ENCODE data around the gene CCND1. TPM values are rescaled to one million over a fixed set of nuclear protein-coding genes. Genes with fewer than 3 reads are reported as not detected.

Gene CCND1
- total RNA-seq, 1 donor from 2014 or later: 112 TPM

DNA sequence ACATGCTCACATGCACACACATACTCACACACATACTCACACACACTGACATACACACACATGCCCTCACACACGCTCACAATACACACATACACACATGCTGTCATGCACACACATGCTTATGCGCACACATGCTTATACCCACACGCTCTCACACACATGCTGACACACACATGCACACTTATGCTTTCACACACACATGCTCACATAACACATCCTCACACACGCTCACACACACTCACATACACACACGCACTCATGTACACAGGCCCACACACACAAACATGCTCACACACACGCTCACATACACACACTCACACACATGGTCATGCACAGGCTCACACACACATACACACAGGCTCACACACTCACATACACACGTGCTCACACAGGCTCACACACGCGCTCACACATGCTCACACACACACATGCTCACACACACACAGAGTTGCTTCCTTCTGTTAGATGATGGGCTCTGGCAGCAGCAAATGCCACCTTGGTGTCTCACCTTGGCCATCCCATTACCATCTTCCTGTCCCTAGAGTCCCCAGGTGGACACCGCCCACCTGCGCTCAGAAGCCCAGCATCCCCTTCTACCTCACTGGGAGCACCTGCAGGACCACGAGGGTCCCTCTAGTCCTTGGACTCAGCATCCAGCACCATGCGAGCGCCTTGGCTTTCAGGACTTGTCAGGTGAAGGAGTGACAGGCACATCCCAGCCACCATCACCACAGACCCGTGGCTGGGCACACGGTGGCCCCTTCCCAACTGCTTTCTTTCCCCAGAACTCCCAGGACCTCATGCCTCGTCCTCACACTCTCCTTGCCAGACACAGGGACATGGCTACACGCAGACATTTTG, 44.9 kb upstream of the CCND1 start:
- Histone ChIP-seq H3K27me3 (no peaks in the 10 kb centered on the region), H3K4me3 (no peak overlapping the region), H3K27ac (no peak overlapping the region), H3K4me1 (no peaks in the 10 kb centered on the region), H3K9me3 (no peaks in the 10 kb centered on the region), H3K36me3 (no peaks in the 10 kb centered on the region)
- DNase-seq (ENCODE audit: extremely low spot score in 2 of 2): no peak
- intact Hi-C loops (cut with DNase I): no loop called here
- TF ChIP-seq POLR2AphosphoS5 (IDR thresholded peaks at IDR 0.05; ENCODE audit: insufficient read depth in 1 of 2, low read depth in 1 of 2): no peak
- TF ChIP-seq POLR2A (IDR thresholded peaks at IDR 0.05): no peak
- TF ChIP-seq, protein P1, sequence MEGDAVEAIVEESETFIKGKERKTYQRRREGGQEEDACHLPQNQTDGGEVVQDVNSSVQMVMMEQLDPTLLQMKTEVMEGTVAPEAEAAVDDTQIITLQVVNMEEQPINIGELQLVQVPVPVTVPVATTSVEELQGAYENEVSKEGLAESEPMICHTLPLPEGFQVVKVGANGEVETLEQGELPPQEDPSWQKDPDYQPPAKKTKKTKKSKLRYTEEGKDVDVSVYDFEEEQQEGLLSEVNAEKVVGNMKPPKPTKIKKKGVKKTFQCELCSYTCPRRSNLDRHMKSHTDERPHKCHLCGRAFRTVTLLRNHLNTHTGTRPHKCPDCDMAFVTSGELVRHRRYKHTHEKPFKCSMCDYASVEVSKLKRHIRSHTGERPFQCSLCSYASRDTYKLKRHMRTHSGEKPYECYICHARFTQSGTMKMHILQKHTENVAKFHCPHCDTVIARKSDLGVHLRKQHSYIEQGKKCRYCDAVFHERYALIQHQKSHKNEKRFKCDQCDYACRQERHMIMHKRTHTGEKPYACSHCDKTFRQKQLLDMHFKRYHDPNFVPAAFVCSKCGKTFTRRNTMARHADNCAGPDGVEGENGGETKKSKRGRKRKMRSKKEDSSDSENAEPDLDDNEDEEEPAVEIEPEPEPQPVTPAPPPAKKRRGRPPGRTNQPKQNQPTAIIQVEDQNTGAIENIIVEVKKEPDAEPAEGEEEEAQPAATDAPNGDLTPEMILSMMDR (IDR thresholded peaks at IDR 0.05): no peak

DNA sequence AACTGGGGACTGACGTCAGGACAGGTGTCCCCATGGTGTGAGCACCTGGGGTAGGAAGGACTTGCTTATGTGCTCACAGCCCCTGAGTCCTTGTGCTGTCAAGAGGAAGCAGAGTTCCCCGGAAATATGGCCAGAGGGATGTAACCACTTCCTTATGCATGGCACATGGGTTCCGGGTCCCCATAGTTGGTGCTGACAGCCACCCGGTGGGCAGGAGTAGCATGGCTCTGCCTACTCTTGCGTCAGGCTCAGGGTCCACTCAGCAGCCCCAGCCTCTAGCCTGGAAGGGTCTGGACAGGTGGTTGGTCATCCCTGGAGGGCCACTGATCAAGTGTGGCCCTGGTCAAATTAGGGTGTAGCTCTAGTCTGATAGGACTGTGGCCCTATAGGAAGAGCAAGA, 42.8 kb upstream of the CCND1 start:
- peak in 1 of 2 donors; percentile 64 for DNase-seq (ENCODE audit: extremely low spot score in 2 of 2)
- TF ChIP-seq POLR2A (IDR thresholded peaks at IDR 0.05): no peak
- TF ChIP-seq, protein P1 (IDR thresholded peaks at IDR 0.05): no peak
- TF ChIP-seq POLR2AphosphoS5 (IDR thresholded peaks at IDR 0.05; ENCODE audit: insufficient read depth in 1 of 2, low read depth in 1 of 2): no peak
- Histone ChIP-seq H3K27me3 (no peaks in the 10 kb centered on the region), H3K27ac (no peak overlapping the region), H3K4me3 (no peak overlapping the region), H3K36me3 (no peaks in the 10 kb centered on the region), H3K4me1 (no peaks in the 10 kb centered on the region), H3K9me3 (no peaks in the 10 kb centered on the region)
- intact Hi-C loops (cut with DNase I): no loop called here

DNA sequence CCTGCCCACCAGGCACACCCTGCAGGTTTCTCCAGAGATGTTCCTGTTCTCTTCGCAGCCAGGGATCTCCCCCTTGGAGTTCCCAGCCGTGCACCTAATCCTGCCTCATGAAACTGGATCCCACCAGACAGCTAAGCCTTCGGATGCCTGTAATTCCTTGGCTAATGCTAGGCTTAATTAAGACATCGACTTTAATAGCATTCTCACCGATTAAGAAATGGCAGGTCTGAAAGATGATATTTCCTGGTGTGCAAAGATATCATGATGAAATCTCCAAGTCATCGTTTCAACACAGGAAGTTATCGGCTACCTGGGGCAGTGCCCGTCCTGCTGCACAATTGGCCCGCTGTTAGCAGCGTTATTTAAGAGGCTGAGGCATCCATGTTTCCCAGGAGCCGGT, 41.5 kb upstream of the CCND1 start:
- TF ChIP-seq POLR2AphosphoS5 (IDR thresholded peaks at IDR 0.05; ENCODE audit: insufficient read depth in 1 of 2, low read depth in 1 of 2) (no peak), POLR2A (IDR thresholded peaks at IDR 0.05) (no peak)
- TF ChIP-seq, protein P1 (IDR thresholded peaks at IDR 0.05): no peak
- Histone ChIP-seq H3K27me3 (no peaks in the 10 kb centered on the region), H3K4me1 (no peaks in the 10 kb centered on the region), H3K27ac (no peak overlapping the region), H3K36me3 (no peaks in the 10 kb centered on the region), H3K4me3 (no peak overlapping the region), H3K9me3 (no peaks in the 10 kb centered on the region)
- no peak for DNase-seq (ENCODE audit: extremely low spot score in 2 of 2)
- intact Hi-C loops (cut with DNase I): no loop called here

DNA sequence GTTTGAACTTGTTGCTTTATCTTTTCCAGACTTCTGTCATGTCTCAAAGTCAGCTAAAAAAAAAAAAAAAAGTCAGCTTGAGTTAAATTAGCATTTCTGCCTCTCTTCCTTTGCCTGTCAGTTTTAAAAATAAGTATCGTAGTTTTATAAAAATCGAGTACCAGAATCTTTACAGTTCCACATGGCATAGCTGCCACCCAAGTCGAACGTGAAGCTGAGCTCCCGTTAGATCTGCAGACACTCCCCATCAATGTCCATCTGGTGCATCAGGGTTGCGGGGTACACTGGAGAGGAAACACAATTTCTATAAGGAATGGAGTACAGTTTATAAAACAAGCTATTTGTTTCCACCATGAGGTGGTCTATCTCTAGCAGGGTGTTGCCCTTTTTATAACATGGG, 41.0 kb upstream of the CCND1 start:
- H3K4me3 ChIP-seq: no peak overlapping the region
- no peak for DNase-seq (ENCODE audit: extremely low spot score in 2 of 2)
- no peak overlapping the region for H3K27ac ChIP-seq
- no peak for TF ChIP-seq POLR2AphosphoS5 (IDR thresholded peaks at IDR 0.05; ENCODE audit: insufficient read depth in 1 of 2, low read depth in 1 of 2)
- no peaks in the 10 kb centered on the region for H3K36me3 ChIP-seq
- H3K9me3 ChIP-seq: no peaks in the 10 kb centered on the region
- no peaks in the 10 kb centered on the region for H3K27me3 ChIP-seq
- H3K4me1 ChIP-seq: no peaks in the 10 kb centered on the region
- intact Hi-C loops (cut with DNase I): no loop called here

DNA sequence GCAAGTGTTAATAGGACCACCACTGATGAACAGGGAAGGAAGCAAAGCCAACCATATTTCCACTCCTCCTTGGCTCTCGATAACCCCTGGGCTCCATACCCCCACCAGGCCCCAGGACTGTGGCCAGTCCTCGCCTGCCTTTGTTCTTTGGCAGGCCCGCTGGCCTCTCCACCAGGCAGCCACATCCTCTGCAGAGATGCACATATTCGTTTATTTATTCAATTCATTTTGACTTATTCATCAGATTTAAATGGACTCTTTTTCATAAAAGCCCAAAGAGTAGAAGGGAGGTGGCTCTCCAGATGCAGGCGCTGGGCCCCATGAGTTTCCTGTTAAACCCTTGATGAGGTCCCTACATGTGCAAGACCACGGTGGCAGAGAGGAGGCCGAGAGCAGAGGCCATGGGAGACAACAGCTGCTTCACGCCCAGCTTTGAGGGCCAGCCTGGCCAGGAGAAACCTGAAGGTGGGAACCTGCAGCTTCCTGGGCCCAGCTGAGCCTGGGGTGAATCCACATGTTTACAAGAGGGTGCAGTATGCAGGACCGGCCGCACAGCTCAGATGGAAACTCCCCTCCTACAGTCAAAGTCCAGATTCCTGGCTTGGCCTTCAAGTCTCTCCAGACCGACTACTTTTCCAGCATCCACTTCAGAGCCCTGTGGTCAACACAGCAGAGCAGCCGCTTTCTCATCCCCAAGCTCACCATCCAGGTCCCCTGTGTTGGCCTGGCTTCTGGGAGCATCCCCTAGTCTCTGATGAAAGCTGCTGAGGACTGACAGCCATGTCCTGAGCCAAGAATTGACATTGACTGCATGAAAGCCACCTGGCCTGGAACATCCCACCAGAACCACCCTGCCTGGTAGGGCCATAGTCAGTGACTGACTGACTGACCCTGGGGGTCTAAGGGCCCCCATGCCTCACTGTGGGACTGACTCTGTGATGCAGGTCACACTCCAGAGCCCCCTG, 39.7 kb upstream of the CCND1 start:
- H3K4me1 ChIP-seq: no peaks in the 10 kb centered on the region
- TF ChIP-seq POLR2AphosphoS5 (IDR thresholded peaks at IDR 0.05; ENCODE audit: insufficient read depth in 1 of 2, low read depth in 1 of 2): no peak
- H3K27me3 ChIP-seq: no peaks in the 10 kb centered on the region
- no peaks in the 10 kb centered on the region for H3K36me3 ChIP-seq
- no peaks in the 10 kb centered on the region for H3K9me3 ChIP-seq
- intact Hi-C loops (cut with DNase I): no loop called here
- peak in 1 of 2 donors; percentile 89 for DNase-seq (ENCODE audit: extremely low spot score in 2 of 2)
- no peak overlapping the region for H3K4me3 ChIP-seq
- H3K27ac ChIP-seq: no peak overlapping the region

Data from vagina (tissue), 2 donors.